Transverse colon (tissue), 3 donors: ENCODE results near the gene OLFM3.

Source experiments
- CTCF ChIP-seq, 5 experiments: fragments of 200-600 bp in 3 of 5; fragments of 450-650 bp in 2 of 5; sonication (generic) in 3 of 5; IDR thresholded peaks; 1 replicate in 2 of 5; 2 replicates in 3 of 5; pipeline ENCODE4 v1.5.1; 2016 to 2017; ENCODE audit warnings: antibody characterized with exemption in 5 of 5, inconsistent platforms in 3 of 5, mild to moderate bottlenecking in 2 of 5, moderate library complexity in 1 of 5
- EP300 ChIP-seq: sonication (generic); formaldehyde crosslinking; IDR thresholded peaks from one replicate; pipeline ENCODE4 v1.6.1; 2017; ENCODE audit warnings: antibody characterized with exemption, low read depth

- TF ChIP-seq CTCF (IDR thresholded peaks at IDR 0.05) = no peak
- TF ChIP-seq EP300 = no peak
Measured at GRCh38 chr1:101756411-101756810, 240.3 kb downstream of the OLFM3 start.
